Uterus (tissue), 2 donors: Measurements from ENCODE around the gene DEK.

Experiments
- CTCF ChIP-seq, 4 experiments: fragments of 200-600 bp in 2 of 4; fragments of 450-650 bp in 2 of 4; sonication (generic) in 2 of 4; IDR thresholded peaks; one replicate each; pipeline ENCODE4 v1.5.1; 2016 to 2019; ENCODE audit warnings: antibody characterized with exemption in 4 of 4, mild to moderate bottlenecking in 2 of 4, moderate library complexity in 1 of 4
- POLR2A ChIP-seq, 2 donors: fragments of 450-650 bp; IDR thresholded peaks; one replicate each; pipeline ENCODE4 v1.6.1; 2016; ENCODE audit warnings: antibody characterized with exemption in 2 of 2, mild to moderate bottlenecking in 1 of 2, moderate library complexity in 1 of 2

DNA sequence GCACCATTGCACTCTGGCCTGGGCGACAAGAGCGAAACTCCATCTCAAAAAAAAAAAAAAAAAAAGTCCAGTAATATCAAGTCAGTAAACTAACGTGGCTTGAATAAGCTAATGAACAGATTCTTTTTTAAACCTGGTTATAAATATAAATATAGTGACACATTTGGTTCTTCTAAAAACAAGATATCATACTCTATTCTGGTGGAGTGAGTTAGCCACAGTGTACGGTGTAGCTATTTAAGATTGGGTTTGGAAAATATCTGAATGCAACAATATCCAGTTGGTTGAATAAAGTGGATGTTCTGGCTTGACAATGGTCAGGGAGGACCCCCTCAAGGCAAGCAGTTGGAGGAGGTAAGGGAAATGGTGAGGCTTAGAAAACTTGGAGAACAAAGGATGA lies 5.9 kb upstream of the DEK start:
- TF ChIP-seq POLR2A (IDR thresholded peaks at IDR 0.05) (no peak), CTCF (IDR thresholded peaks at IDR 0.05) (no peak)
